ENCODE data around the gene SLC25A36. TPM values are rescaled to one million over a fixed set of nuclear protein-coding genes. Genes with fewer than 3 reads are reported as not detected.

The SLC25A36 gene, protein sequence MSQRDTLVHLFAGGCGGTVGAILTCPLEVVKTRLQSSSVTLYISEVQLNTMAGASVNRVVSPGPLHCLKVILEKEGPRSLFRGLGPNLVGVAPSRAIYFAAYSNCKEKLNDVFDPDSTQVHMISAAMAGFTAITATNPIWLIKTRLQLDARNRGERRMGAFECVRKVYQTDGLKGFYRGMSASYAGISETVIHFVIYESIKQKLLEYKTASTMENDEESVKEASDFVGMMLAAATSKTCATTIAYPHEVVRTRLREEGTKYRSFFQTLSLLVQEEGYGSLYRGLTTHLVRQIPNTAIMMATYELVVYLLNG
- 130 and 136 TPM in 2 replicates for total RNA-seq
- long read RNA-seq, transcript SLC25A36-201 (7 exons, 1,301 nt), result major isoform, 25 of 90 reads
- long read RNA-seq, transcript SLC25A36-208 (4 exons, 3,537 nt), result minor isoform, 5 of 90 reads
- long read RNA-seq, partial matches to known transcripts, result 16 of 90 reads
- long read RNA-seq, other reads (novel, unspliced or antisense), result 38 of 90 reads

DNA sequence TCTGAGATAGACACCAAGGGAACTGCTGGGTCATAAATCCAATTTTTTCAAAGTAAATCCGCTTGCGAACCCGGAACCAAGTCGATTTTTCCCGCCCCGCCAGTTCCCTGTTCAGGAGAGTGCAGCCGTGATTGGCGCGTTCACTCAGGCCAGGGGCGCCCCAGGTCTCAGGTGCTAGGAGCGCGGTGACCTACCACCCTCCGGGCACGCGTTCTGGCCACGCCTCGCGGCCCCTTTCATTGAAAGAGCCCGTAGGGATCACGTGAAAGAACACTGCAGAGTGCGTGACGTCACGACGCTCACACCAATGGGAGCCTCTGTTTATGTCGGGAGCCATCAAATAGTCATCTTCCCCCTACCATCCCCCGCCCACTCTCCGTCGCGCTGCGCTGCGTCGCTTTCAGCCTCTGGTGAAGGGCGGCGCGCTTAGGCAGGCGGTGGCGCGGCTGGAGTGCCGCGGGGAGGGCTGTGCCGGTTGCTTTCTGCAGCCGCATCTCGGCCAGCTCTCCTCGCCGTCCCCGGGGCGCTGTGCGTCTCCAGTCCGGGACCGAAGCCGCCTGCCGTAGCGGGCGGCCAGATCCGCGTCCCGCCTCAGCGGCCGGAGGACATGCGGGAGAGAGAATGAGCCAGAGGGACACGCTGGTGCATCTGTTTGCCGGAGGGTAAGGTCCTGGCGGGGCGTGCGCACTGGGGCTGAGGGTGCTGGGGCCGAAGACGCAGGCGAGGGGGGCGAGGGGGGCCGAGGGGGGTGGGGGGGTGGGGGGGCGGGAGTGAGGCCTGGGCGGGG lies at the start of gene SLC25A36:
TSS of gene SLC25A36 (plus strand) at position 403 of the 787 bp plus-strand sequence. CDS start at position 622, 219 bp downstream.
- H3K4me3 Mint-ChIP-seq (ENCODE audit: low read depth), result peak within 1 kb of the TSS; percentile 93
- no peaks in the 10 kb centered on the region for H3K27me3 Mint-ChIP-seq
- peaks cover 8% of the 10 kb centered on the region for H3K9me3 Mint-ChIP-seq (ENCODE audit: low read depth)
- TF ChIP-seq, protein P1, sequence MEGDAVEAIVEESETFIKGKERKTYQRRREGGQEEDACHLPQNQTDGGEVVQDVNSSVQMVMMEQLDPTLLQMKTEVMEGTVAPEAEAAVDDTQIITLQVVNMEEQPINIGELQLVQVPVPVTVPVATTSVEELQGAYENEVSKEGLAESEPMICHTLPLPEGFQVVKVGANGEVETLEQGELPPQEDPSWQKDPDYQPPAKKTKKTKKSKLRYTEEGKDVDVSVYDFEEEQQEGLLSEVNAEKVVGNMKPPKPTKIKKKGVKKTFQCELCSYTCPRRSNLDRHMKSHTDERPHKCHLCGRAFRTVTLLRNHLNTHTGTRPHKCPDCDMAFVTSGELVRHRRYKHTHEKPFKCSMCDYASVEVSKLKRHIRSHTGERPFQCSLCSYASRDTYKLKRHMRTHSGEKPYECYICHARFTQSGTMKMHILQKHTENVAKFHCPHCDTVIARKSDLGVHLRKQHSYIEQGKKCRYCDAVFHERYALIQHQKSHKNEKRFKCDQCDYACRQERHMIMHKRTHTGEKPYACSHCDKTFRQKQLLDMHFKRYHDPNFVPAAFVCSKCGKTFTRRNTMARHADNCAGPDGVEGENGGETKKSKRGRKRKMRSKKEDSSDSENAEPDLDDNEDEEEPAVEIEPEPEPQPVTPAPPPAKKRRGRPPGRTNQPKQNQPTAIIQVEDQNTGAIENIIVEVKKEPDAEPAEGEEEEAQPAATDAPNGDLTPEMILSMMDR (IDR thresholded peaks at IDR 0.05; ENCODE audit: unreplicated experiment), result no peak
- peaks cover 30% of the 10 kb centered on the region for H3K4me1 Mint-ChIP-seq (ENCODE audit: low read depth)
- peak within 1 kb of the TSS; percentile 99 for H3K27ac Mint-ChIP-seq
- peaks cover 3% of the 10 kb centered on the region for H3K36me3 Mint-ChIP-seq (ENCODE audit: insufficient read depth)
- peak; percentile 91 for DNase-seq (ENCODE audit: low spot score, unreplicated experiment)

DNA sequence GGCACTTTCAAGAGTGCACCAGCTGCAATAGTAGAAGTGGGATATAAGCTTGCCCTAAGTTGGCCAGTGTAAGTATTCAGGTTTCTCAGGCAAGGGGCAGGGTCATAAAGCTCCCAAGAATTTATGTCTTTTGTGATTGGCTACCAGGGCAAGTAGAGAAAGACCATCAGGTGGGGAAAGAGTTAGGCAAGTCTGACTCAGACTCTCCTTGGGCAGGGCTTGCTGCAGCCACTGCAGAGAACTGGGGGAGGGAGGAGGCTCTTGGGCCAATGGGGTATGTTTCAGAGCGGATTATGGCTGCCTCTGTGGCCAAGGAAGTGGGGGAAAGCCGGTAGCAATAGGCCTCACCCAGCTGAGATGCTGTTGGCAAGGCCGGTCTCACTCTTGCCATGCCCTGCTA lies 44.6 kb upstream of the SLC25A36 start:
- Mint-ChIP-seq H3K4me1 (ENCODE audit: low read depth) (peaks cover 14% of the 10 kb centered on the region), H3K36me3 (ENCODE audit: insufficient read depth) (no peaks in the 10 kb centered on the region), H3K4me3 (ENCODE audit: low read depth) (no peak overlapping the region), H3K9me3 (ENCODE audit: low read depth) (peaks cover 4% of the 10 kb centered on the region), H3K27me3 (no peaks in the 10 kb centered on the region), H3K27ac (no peak overlapping the region)
- TF ChIP-seq, protein P1 (IDR thresholded peaks at IDR 0.05; ENCODE audit: unreplicated experiment), result no peak
- no peak for DNase-seq (ENCODE audit: low spot score, unreplicated experiment)

DNA sequence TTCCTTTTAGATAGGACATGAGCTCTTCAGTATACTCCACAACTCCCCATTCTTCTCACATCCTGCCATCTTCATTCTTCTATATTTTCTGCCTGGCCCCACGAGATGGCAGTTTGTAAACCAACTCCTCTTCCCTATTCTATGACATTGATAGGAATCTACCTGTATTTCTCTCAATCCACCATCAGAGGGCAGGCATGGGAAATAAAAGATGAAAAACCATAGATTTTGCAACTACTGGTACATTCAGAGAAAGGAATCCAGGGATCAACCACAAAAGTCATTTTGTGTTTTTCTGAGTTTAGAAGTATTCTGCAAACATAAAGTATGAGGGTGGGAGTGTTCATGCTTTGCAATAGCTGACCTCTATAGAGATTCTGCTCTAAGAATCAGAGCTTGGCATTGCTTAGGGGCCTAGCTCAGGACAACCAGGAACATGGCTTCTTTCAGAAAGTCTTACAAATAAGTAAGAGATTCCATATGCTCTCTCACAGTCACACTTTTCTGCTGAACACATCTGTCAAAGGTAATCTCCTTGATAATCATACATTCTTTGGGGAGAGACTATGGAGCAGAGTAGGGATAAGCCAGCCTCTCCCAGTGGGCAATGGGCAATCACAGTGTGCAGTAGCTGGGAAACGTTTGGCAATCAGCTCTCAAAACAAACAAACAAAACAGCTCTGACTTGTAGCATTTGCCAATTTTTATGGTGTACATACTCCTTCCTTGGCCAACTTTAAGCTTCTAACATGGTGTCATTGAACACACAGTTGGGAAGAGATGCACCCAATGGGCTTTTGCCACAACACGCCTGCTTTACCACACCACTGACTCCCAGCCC lies 43.1 kb upstream of the SLC25A36 start:
- DNase-seq (ENCODE audit: low spot score, unreplicated experiment), result no peak
- TF ChIP-seq, protein P1 (IDR thresholded peaks at IDR 0.05; ENCODE audit: unreplicated experiment), result peak; percentile 68
- Mint-ChIP-seq H3K27ac (no peak overlapping the region), H3K4me1 (ENCODE audit: low read depth) (peaks cover 14% of the 10 kb centered on the region), H3K4me3 (ENCODE audit: low read depth) (no peak overlapping the region), H3K27me3 (no peaks in the 10 kb centered on the region), H3K36me3 (ENCODE audit: insufficient read depth) (no peaks in the 10 kb centered on the region), H3K9me3 (ENCODE audit: low read depth) (no peaks in the 10 kb centered on the region)

DNA sequence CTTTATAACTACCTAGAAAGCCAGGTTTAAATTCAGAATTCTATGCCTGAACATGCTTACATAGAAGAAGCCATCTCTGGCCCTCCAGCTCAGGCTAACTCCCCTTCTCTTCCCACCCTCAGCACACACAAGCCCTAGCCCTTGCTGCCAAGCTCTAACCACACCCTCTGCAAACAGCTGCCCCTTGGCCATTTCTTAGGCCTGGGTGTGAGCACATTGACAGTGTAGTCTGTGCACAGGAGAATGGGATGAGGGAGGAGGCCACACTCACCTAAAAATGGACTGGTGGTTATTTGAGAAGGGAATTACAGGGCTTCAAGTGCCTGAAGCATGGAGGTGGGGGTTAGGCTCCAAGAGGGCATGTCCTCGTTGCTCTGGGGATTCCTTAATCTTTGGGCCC lies 42.3 kb upstream of the SLC25A36 start:
- peaks cover 13% of the 10 kb centered on the region for H3K4me1 Mint-ChIP-seq (ENCODE audit: low read depth)
- H3K9me3 Mint-ChIP-seq (ENCODE audit: low read depth), result no peaks in the 10 kb centered on the region
- no peak for DNase-seq (ENCODE audit: low spot score, unreplicated experiment)
- no peak overlapping the region for H3K4me3 Mint-ChIP-seq (ENCODE audit: low read depth)
- no peaks in the 10 kb centered on the region for H3K27me3 Mint-ChIP-seq
- no peak overlapping the region for H3K27ac Mint-ChIP-seq
- H3K36me3 Mint-ChIP-seq (ENCODE audit: insufficient read depth), result no peaks in the 10 kb centered on the region
- TF ChIP-seq, protein P1 (IDR thresholded peaks at IDR 0.05; ENCODE audit: unreplicated experiment), result no peak

Measured in progenitor cell of endocrine pancreas (in vitro differentiated cells).